ENCODE measurements around the gene SLC35G6.
A peak's percentile ranks its signal among the peaks of the same experiment; 100 is the strongest.

Gene SLC35G6

DNA sequence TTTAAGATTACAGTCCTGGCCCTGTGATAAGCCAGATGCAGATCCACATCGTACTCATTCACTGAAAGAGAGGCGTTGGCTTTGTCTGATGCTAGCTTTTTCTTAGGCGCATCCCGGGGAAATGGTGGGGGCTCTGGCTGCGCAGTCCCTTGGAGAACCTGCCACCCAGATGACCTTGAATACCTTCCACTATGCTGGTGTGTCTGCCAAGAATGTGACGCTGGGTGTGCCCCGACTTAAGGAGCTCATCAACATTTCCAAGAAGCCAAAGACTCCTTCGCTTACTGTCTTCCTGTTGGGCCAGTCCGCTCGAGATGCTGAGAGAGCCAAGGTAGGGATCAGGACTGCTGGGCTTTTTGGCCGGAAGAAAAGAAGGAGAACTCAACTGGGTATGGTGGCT, 26.9 kb downstream of the SLC35G6 start:
- no peak for DNase-seq

DNA sequence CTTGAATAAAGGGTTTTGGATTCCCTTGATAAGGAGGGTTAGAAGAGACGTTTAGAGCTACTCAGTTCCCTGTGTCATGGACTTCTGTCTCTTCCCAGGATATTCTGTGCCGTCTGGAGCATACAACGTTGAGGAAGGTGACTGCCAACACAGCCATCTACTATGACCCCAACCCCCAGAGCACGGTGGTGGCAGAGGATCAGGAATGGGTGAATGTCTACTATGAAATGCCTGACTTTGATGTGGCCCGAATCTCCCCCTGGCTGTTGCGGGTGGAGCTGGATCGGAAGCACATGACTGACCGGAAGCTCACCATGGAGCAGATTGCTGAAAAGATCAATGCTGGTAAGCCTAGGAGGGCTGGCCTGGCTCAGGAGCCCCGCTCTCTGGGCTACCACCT, 27.6 kb downstream of the SLC35G6 start:
- DNase-seq = no peak

DNA sequence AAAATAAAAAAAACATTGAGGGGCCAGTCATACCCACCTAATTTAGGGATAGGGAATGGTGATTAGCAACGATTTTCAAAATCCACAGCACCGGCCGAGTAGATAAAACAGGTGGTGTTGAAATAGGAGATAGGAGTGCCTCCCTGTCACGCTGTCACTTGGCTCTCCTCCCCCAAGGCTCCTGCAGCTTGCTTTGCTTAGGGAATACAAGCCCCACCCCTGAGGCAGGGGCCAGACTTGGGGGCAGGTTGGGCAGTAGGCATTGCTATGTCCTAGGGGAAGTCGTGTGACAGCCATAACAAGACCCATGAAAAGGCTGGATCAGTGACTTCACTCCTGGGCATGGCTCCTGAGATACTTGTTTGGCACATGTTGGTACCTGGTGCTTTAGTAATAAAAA, 28.7 kb downstream of the SLC35G6 start:
- no peak for DNase-seq

DNA sequence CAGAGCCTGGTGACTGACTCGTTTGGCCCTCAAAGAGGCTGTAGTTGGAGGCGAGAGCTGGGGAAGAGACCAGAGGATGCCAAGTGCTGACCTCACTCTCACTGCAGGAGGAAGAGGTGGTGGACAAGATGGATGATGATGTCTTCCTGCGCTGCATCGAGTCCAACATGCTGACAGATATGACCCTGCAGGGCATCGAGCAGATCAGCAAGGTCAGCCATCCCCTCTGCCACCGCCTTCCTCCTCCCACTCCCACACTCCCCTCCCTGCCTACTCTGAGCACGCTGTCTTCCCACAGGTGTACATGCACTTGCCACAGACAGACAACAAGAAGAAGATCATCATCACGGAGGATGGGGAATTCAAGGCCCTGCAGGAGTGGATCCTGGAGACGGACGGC, 29.9 kb downstream of the SLC35G6 start:
- no peak for DNase-seq

DNA sequence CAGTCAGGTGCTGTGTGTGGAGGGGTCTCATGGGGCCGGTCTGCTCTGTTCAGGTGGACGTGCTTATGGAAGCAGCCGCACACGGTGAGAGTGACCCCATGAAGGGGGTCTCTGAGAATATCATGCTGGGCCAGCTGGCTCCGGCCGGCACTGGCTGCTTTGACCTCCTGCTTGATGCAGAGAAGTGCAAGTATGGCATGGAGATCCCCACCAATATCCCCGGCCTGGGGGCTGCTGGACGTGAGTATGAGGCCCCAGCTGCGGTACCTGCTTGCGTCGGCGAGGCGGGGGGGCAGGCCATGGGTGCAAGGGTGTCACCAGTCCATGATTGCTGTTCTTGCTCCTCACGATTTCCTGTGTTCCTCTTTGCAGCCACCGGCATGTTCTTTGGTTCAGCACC, 30.9 kb downstream of the SLC35G6 start:
- no peak for DNase-seq

DNA sequence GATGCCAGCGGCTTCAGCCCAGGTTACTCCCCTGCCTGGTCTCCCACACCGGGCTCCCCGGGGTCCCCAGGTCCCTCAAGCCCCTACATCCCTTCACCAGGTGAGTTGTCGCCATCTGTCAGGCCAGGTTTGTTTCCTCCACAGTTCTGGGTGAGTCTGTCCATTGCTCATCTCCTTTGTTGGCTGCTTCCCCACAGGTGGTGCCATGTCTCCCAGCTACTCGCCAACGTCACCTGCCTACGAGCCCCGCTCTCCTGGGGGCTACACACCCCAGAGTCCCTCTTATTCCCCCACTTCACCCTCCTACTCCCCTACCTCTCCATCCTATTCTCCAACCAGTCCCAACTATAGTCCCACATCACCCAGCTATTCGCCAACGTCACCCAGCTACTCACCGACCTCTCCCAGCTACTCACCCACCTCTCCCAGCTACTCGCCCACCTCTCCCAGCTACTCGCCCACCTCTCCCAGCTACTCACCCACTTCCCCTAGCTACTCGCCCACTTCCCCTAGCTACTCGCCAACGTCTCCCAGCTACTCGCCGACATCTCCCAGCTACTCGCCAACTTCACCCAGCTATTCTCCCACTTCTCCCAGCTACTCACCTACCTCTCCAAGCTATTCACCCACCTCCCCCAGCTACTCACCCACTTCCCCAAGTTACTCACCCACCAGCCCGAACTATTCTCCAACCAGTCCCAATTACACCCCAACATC, 31.7 kb downstream of the SLC35G6 start:
- DNase-seq = no peak

DNA sequence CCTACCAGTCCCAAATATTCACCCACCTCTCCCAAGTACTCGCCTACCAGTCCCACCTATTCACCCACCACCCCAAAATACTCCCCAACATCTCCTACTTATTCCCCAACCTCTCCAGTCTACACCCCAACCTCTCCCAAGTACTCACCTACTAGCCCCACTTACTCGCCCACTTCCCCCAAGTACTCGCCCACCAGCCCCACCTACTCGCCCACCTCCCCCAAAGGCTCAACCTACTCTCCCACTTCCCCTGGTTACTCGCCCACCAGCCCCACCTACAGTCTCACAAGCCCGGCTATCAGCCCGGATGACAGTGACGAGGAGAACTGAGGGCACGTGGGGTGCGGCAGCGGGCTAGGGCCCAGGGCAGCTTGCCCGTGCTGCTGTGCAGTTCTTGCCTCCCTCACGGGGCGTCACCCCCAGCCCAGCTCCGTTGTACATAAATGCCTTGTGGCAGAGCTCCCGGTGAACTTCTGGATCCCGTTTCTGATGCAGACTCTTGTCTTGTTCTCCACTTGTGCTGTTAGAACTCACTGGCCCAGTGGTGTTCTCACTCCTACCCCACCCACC, 32.7 kb downstream of the SLC35G6 start:
- no peak for DNase-seq

DNA sequence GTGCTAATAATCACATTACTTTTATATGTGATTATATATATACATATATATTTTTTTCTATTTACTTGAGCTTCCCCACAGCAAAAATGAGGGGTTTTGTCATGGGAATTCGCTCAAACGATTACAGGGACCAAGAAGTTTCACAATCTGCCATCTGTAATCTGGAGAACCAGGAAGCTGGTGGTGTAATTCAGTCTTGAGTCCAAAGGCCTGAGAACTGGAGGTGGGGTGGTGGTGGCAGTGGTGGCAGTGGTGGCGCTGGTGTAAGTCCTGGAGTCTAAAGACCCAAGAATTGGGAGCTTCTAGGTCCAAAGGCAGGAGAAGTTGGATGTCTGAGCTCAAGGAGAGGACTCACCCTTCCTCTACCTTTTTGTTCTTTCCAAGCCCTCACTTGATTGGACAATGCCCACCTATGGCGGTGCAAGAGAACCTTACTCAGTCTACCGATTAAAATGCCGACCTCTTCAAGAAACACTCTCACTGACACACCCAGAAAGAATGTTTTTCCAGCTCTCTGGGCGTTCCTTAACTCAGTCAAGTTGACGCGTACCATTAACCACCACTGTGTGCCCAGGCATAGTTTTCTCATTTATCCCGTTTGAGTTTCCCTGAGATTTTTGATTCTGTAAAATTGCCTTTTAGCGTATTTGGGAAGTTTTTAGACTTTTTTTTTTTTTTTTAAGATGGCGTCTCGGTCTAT, 34.8 kb downstream of the SLC35G6 start:
- no peak for DNase-seq

DNA sequence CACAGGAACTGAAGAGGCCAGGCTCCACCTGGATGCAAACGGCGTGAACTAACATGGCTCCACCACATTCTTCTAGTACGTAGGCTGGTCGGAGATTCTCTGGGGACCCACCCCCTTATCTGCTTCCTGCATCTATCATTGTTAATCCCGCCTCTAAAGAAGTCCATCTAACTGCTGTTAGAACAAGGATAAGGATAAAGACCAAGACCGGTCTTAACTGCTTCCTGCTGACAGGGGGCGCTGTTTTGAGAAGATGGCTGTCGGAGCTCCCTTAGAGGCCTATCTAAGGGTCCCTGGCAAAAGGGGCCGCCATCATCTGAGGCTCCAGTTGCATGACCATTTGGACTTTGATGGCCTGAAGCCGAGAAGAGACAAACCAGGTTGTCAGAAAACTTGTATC, 41.8 kb downstream of the SLC35G6 start:
- DNase-seq = peak; percentile 29

DNA sequence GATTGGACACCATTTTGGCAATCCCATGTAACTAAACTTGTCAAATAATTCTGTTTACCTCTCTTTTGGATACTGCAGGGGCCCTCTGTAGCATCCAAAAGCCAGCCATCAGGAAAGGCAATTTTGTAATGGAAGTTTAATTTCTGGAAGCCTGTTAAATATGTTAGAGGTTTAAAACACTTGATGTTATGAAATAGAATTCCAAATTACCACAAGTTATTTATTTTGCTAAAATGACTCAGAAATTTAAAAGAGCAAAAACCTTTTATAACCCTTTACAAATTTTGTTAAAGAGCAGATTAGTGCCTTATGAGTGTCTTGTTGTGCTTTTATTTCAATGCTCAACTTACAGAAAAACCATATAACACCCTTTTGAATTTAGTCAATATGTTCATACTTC, 47.6 kb downstream of the SLC35G6 start:
- DNase-seq = no peak

DNA sequence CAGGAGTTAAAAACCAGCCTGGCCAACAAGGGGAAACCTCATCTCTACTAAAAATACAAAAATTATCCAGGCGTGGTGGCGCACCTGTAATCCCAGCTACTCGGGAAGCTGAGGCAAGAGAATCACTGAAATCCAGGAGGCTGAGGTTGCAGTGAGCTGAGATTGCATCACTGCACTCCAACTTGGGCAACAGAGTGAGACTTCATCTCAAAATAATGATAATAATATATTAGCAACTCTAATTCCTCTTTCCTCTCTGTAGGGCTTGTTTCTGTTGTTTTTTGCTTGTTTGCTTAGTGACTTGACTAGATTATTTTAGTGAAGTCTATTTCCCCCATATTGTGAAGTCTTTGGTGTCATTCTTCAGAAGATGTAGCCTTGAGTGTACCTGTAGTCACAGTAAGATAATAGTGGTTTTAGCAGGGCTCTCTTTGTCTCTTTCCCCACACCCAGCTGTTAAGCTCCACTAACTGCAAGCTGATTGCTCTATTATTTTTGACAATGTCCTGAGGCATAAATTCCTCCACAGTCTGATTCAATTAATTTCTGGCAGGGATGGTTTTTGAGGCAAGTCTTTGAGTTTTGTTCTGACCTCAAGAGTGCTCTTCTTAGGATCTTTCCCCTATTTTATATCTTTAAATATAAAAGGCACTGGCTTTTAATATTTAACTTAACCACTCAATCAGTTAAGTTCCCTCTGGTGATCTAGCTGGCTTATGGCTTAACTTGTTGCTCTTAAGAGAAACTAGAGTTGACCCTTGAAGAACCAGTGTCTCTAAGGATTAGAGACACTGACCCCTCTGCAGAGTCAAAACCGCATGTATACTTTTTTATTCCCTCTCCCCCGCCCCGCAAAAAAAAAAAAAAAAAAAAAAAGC, 49.0 kb downstream of the SLC35G6 start:
- DNase-seq = no peak
